Stimulated activated CD8-positive, alpha-beta memory T cell treated with anti-CD3 and anti-CD28 coated beads, Interleukin-12 subunit alpha, Interleukin-12 subunit beta, amount 100 ng/mL, for 24 hours (primary cell): ENCODE measurements around the gene PDLIM1.
"Not testable (repeated sequence)": the region's sequence is repeated elsewhere in the genome, so short reads cannot be mapped to it uniquely, and the experiment has no call there.

Source experiments
- DNase-seq: peaks from one replicate; pipeline ENCODE4 v3.0.0-alpha.2; 2020; ENCODE audit errors: extremely low read depth

The PDLIM1 gene

DNA sequence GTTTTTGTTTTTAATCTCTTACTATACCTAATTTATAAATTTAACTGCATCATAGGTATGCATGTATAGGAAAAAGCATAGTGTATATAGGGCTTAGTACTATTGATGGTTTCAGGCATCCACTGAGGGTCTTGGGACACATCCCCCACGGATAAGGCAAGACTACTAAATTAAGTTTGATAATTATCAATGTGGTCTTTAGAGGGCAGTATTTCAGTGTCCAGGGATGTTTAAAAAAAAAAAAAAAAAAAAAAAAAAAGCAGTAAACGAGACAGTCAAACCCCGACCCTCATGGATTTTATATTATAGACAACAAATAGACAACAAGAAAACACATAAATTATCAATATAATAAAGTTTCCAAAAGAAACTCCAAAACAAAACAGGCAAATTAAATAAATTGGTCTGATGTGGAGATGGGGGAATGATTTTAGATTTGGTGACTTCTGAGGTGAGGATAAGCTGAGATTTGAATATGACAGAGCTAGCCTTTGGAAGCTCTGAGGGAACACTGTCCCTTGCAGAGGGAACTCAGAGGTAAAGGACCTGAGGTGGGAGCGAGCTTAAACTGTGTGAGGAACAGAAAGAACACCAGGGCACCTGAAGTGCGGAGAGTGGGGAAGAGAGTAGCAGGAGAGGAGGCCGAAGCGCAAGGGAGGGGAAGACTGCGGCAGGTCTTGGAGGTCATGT lies 82.0 kb downstream of the PDLIM1 start:
- DNase-seq, result no peak

- DNase-seq, result not testable (repeated sequence)
These were observed 87.9 kb downstream of the PDLIM1 start for GRCh38 chr10:95202865-95203264.

DNA sequence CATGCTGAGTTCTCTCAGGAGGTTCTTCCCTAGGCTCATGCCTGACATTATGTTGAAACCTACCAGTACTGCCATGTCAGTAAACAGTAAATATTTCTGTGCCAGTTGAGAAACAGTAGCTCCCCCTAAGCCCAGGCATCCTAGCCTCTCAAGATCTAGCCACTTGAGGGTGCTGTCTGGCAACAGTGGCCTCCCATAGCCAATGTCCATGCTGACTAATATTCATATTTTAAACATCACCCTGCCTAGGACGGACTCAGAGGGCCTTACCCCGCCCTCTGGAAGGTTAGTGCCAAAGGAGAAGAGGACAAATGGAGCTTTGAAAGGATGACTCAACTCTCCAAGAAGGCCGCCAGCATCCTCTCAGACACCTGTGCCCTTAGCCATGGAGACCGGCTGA lies 89.1 kb downstream of the PDLIM1 start:
- DNase-seq, result no peak

DNA sequence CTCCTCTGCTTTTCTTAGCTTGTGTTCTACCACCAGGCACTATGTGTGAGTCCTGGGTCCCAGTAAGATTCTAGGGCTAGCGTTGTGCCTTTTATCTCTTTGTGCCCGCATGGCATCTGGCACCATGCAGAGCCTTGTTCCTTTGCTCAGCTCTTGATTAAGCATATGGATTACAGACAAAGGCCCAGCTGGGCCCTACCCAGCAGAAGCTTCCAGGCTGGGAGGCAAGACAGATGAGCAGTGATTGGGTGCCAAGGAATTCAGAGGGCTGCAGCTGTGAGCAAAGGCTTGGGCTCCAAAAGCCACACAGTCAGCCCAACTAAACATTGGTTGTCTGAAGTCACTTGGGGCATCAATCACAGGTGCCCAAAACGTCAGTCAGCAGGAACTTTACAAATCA lies 94.8 kb downstream of the PDLIM1 start:
- DNase-seq, result no peak

- DNase-seq, result no peak
These were observed 96.9 kb downstream of the PDLIM1 start, which contains the start of gene ACSM6 for GRCh38 chr10:95193944-95194343. ACSM6 (plus strand) TSS chr10:95194238; CDS start chr10:95194486, 248 bp downstream.

GRCh38 chr10:95188593-95188992 lies 102.2 kb downstream of the PDLIM1 start:
- DNase-seq, result no peak

DNA sequence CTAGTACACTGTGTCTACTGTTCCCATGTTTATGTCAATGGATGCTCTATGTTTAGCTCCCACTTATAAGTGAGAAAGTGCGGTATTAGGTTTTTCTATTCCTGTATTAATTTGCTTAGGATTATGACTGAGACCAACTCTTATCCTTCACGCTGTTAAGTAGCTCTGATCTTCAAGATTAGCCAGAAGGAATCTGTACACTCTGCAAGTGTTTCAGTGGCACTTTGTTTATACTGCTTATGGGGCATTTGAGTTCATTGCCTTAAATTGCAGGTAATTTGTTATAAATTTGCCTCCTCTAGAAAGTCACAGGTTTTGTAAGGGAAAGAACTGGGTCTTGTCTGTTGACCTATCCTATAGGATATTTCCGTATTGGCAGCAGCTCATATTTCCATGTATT lies 103.2 kb downstream of the PDLIM1 start:
- DNase-seq, result no peak
